ENCODE data around the gene EVX2. TPM values are rescaled to one million over a fixed set of nuclear protein-coding genes. Genes with fewer than 3 reads are reported as not detected.
A peak's percentile ranks its signal among the peaks of the same experiment; 100 is the strongest.

EVX2 gene
- total RNA-seq, 1 donor from 2014 or later: not detected

DNA sequence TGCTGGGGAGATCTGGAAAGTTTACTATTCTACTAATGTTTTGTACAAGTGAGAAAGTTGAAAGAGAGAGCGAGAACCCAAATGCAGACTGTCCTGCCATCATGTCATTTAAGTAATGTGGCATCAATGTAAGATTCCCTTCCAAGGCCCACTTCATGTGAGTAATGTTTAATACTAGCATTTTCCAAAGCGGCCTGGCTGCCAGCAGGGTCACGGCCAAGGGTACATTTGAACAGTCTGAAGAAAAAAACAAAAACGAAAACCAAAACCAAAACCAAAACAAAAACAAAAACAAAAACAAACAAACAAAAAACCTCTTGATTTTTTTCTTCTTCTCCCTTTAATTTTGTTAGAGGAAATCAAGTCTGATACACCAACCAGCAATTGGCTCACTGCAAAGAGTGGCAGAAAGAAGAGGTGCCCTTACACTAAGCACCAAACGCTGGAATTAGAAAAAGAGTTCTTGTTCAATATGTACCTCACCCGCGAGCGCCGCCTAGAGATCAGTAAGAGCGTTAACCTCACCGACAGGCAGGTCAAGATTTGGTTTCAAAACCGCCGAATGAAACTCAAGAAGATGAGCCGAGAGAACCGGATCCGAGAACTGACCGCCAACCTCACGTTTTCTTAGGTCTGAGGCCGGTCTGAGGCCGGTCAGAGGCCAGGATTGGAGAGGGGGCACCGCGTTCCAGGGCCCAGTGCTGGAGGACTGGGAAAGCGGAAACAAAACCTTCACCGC, 35.0 kb upstream of the EVX2 start:
- Mint-ChIP-seq H3K27me3 (ENCODE audit: insufficient read depth, low read depth) (peaks cover 84% of the 10 kb centered on the region), H3K4me1 (peaks cover 4% of the 10 kb centered on the region), H3K9me3 (peaks cover 18% of the 10 kb centered on the region), H3K27ac (no peak overlapping the region), H3K4me3 (peak overlapping the region; percentile 0), H3K36me3 (peaks cover 6% of the 10 kb centered on the region)
- Histone ChIP-seq H3K4me1 (no peaks in the 10 kb centered on the region), H3K79me2 (ENCODE audit: low read depth) (no peaks in the 10 kb centered on the region), H4K20me1 (ENCODE audit: low read depth) (peaks cover 88% of the 10 kb centered on the region), H3K4me3 (no peak overlapping the region), H3K27ac (no peak overlapping the region), H3K27me3 (peaks cover 100% of the 10 kb centered on the region), H3K9ac (no peak overlapping the region), H2AFZ (replicated peaks) (no peak overlapping the region), H3K9me3 (ENCODE audit: low read depth) (no peaks in the 10 kb centered on the region), H3K36me3 (no peaks in the 10 kb centered on the region), H3K4me2 (no peak overlapping the region), H3F3A (ENCODE audit: low read depth) (no peaks in the 10 kb centered on the region)
- peak; percentile 82 for DNase-seq (ENCODE audit: low spot score)
- TF ChIP-seq EZH2 (IDR thresholded peaks at IDR 0.05) (peak; percentile 81), EZH2phosphoT487 (IDR thresholded peaks at IDR 0.05) (peak; percentile 78)
- TF ChIP-seq, protein P1, sequence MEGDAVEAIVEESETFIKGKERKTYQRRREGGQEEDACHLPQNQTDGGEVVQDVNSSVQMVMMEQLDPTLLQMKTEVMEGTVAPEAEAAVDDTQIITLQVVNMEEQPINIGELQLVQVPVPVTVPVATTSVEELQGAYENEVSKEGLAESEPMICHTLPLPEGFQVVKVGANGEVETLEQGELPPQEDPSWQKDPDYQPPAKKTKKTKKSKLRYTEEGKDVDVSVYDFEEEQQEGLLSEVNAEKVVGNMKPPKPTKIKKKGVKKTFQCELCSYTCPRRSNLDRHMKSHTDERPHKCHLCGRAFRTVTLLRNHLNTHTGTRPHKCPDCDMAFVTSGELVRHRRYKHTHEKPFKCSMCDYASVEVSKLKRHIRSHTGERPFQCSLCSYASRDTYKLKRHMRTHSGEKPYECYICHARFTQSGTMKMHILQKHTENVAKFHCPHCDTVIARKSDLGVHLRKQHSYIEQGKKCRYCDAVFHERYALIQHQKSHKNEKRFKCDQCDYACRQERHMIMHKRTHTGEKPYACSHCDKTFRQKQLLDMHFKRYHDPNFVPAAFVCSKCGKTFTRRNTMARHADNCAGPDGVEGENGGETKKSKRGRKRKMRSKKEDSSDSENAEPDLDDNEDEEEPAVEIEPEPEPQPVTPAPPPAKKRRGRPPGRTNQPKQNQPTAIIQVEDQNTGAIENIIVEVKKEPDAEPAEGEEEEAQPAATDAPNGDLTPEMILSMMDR (IDR thresholded peaks at IDR 0.05): peak; percentile 75

DNA sequence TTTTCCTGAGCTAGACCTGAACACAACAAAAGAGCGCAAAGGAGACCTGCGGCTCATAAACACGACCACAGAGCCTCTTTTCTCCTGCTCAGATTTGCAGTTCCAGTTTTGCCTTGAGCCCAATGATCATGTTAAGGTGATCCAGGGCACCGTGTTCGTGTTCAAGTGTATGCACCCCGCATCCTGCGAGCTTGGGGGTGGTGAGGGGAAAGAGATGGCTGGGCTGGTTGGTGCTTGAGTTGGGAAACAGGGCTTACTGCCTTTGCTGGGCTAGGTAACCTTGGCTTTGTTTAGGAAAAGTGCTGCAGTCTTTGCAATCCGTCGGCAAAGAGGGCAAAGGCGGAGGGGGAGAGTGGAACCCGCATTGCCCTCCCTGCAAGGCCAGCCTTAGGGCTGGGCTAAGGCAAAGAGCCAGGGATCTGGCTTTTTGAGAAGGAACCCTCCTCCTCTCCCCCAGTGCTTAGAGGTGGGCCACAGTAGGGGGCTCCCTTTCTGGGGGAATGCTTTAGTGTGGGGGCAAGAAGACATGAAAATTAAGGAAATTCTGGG, 34.1 kb upstream of the EVX2 start:
- H3K9me3 ChIP-seq (ENCODE audit: low read depth): no peaks in the 10 kb centered on the region
- no peak for DNase-seq (ENCODE audit: low spot score)
- H3K79me2 ChIP-seq (ENCODE audit: low read depth): no peaks in the 10 kb centered on the region
- no peak overlapping the region for H3K27ac ChIP-seq
- no peak overlapping the region for H3K9ac ChIP-seq
- H3K36me3 ChIP-seq: no peaks in the 10 kb centered on the region
- no peak overlapping the region for H3K4me3 ChIP-seq
- no peaks in the 10 kb centered on the region for H3K4me1 Mint-ChIP-seq
- peaks cover 17% of the 10 kb centered on the region for H3K9me3 Mint-ChIP-seq
- H3K4me1 ChIP-seq: no peaks in the 10 kb centered on the region
- H3K27me3 ChIP-seq: peaks cover 100% of the 10 kb centered on the region
- no peaks in the 10 kb centered on the region for H3F3A ChIP-seq (ENCODE audit: low read depth)
- H3K27ac Mint-ChIP-seq: no peak overlapping the region
- no peak overlapping the region for H3K4me2 ChIP-seq
- TF ChIP-seq, protein P1 (IDR thresholded peaks at IDR 0.05): no peak
- TF ChIP-seq EZH2phosphoT487 (IDR thresholded peaks at IDR 0.05) (no peak), EZH2 (IDR thresholded peaks at IDR 0.05) (no peak)
- H3K36me3 Mint-ChIP-seq: peaks cover 6% of the 10 kb centered on the region
- H3K4me3 Mint-ChIP-seq: peak overlapping the region; percentile 53
- H3K27me3 Mint-ChIP-seq (ENCODE audit: insufficient read depth, low read depth): peaks cover 87% of the 10 kb centered on the region
- peaks cover 90% of the 10 kb centered on the region for H4K20me1 ChIP-seq (ENCODE audit: low read depth)
- no peak overlapping the region for H2AFZ ChIP-seq (replicated peaks)

DNA sequence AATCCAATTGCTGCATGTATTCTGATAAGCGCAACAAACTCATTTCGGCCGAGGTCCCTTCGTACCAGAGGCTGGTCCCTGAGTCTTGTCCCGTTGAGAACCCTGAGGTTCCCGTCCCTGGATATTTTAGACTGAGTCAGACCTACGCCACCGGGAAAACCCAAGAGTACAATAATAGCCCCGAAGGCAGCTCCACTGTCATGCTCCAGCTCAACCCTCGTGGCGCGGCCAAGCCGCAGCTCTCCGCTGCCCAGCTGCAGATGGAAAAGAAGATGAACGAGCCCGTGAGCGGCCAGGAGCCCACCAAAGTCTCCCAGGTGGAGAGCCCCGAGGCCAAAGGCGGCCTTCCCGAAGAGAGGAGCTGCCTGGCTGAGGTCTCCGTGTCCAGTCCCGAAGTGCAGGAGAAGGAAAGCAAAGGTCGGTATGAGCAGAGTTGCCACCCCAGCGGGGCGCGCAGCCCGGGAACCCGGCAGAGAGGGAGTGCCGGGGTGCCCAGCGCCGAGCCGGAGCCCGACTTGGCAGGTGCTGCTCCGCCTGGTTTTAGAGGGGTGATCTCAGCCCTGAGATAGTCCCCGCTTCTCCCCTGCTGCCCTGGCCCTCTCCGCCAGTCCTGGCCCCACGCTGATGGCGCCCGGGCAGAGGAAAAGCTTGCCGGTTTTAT, 33.5 kb upstream of the EVX2 start:
- no peaks in the 10 kb centered on the region for H3K36me3 ChIP-seq
- H4K20me1 ChIP-seq (ENCODE audit: low read depth): peaks cover 91% of the 10 kb centered on the region
- peaks cover 89% of the 10 kb centered on the region for H3K27me3 Mint-ChIP-seq (ENCODE audit: insufficient read depth, low read depth)
- H3K27ac Mint-ChIP-seq: no peak overlapping the region
- H3K9ac ChIP-seq: no peak overlapping the region
- H3K27me3 ChIP-seq: peaks cover 100% of the 10 kb centered on the region
- H3K4me3 ChIP-seq: no peak overlapping the region
- H3K27ac ChIP-seq: no peak overlapping the region
- no peak overlapping the region for H3K4me3 Mint-ChIP-seq
- H3K79me2 ChIP-seq (ENCODE audit: low read depth): no peaks in the 10 kb centered on the region
- H2AFZ ChIP-seq (replicated peaks): no peak overlapping the region
- no peaks in the 10 kb centered on the region for H3F3A ChIP-seq (ENCODE audit: low read depth)
- peaks cover 6% of the 10 kb centered on the region for H3K36me3 Mint-ChIP-seq
- H3K4me1 Mint-ChIP-seq: no peaks in the 10 kb centered on the region
- peaks cover 17% of the 10 kb centered on the region for H3K9me3 Mint-ChIP-seq
- no peaks in the 10 kb centered on the region for H3K9me3 ChIP-seq (ENCODE audit: low read depth)
- H3K4me2 ChIP-seq: no peak overlapping the region
- H3K4me1 ChIP-seq: no peaks in the 10 kb centered on the region
- DNase-seq (ENCODE audit: low spot score): no peak
- TF ChIP-seq EZH2 (IDR thresholded peaks at IDR 0.05) (no peak), EZH2phosphoT487 (IDR thresholded peaks at IDR 0.05) (no peak)
- TF ChIP-seq, protein P1 (IDR thresholded peaks at IDR 0.05): no peak

Data from neural progenitor cell (in vitro differentiated cells).